Measurements from ENCODE around the gene AFMID.

GRCh38 chr17:78208486-78208885, 21.3 kb downstream of the AFMID start:
- no peak for TF ChIP-seq POLR2A (IDR thresholded peaks at IDR 0.05)
- no peak for TF ChIP-seq CTCF (IDR thresholded peaks at IDR 0.05)
